BE2C (cell line): ENCODE data around the gene PFDN1.

Experiments used
- DNase-seq: peaks from one replicate; pipeline ENCODE4 v3.0.0-alpha.2; 2020
- H3K27me3 ChIP-seq: fragments of 250-450 bp; sonication (Bioruptor Pico); 2 replicates; pipeline ENCODE4 v1.5.1; 2020; ENCODE audit warnings: mild to moderate bottlenecking
- H3K36me3 ChIP-seq: fragments of 250-450 bp; sonication (Bioruptor Pico); 2 replicates; pipeline ENCODE4 v1.5.1; 2020; ENCODE audit warnings: mild to moderate bottlenecking
- H3K4me1 ChIP-seq: fragments of 250-450 bp; sonication (Bioruptor Pico); 2 replicates; pipeline ENCODE4 v1.5.1; 2020
- H3K4me3 ChIP-seq: 2 replicates; pipeline ENCODE4 v1.5.1; 2011; ENCODE audit warnings: low read depth, low read length
- H3K9me3 ChIP-seq: fragments of 250-450 bp; sonication (Bioruptor Pico); 2 replicates; pipeline ENCODE4 v1.5.1; 2020
- CTCF ChIP-seq: IDR thresholded peaks from 2 replicates; pipeline ENCODE4 v1.5.1; 2012; ENCODE audit warnings: mild to moderate bottlenecking, low read depth, low read length

Gene PFDN1

GRCh38 chr5:140292212-140293036 lies 10.5 kb downstream of the PFDN1 start:
- Histone ChIP-seq H3K4me1 (peaks cover 11% of the 10 kb centered on the region), H3K27me3 (no peaks in the 10 kb centered on the region), H3K36me3 (no peaks in the 10 kb centered on the region), H3K4me3 (no peak overlapping the region), H3K9me3 (no peaks in the 10 kb centered on the region)
- TF ChIP-seq CTCF = no peak
- DNase-seq = no peak

DNA sequence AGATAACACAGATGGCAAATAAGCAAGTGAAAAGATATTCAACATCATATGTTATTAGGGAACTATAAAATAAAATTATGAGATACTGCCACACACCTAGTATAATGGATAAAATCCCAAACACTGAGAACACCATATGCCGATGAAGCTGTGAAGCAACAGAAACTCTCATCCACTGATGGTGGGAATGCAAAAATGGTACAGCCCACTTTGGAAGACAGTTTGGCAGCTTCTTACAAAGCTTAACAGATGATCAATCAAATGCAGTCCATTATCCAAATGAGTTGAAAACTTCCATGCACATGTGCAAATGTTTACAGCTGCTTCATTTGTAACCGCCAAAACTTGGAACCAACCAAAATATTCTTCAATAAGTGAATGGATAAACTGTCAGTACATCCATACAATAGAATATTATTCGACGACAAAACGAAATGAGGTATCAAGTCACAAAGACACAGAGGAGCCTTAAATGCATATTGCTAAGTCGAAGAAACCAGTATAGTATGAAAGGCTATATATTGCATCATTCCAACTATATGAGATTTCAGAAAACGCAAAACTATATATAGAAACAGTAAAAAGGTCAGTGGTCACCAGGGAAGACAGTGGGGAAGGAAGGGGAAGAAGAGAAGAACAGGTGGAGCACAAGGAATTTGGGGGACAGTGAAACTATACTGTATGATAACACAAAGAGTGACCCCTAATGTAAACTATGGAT lies 14.9 kb downstream of the PFDN1 start:
- DNase-seq = no peak
- H3K9me3 ChIP-seq = no peaks in the 10 kb centered on the region
- no peak for TF ChIP-seq CTCF
- no peaks in the 10 kb centered on the region for H3K27me3 ChIP-seq
- no peaks in the 10 kb centered on the region for H3K36me3 ChIP-seq
- H3K4me3 ChIP-seq = no peak overlapping the region
- no peaks in the 10 kb centered on the region; the same call in 1 of the 2 replicates for H3K4me1 ChIP-seq

DNA sequence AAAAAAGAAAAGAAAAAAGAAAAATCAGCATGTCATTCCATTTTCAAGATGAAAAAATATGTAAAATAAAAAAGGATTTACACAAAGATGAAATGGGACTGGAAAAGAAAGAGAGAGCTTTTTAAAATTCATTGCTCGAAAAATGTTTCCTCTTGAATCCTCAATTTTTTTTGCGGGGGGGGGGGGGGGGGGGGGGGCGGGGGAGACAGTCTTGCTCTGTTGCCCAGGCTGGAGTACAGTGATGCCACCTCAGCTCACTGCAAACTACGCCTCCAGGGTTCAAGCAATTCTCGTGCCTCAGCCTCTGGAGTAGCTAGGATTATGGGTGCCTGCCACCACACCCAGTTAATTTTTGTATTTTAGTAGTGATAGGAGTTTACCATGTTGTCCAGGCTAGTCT lies 16.5 kb downstream of the PFDN1 start:
- Histone ChIP-seq H3K9me3 (no peaks in the 10 kb centered on the region), H3K4me1 (no peaks in the 10 kb centered on the region), H3K4me3 (no peak overlapping the region)

DNA sequence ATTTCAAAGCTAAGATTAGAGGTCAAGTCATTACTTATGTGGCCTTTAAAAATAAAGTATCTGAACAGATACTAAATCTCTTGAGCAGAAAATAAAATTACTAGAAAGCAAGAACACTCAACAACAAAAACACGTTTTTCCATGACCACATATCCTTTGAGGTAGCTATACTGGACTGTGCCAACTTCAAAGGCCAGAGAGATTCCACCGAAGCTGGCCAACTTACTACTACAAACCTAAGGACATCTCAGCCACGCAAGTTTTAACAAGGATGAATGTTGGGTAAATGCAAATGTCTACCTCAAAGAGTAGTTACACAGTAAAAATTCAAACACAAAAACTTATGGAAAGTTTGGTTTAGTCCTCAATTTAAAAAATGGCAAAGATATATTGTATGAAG lies 18.9 kb downstream of the PFDN1 start:
- DNase-seq = no peak
- H3K36me3 ChIP-seq = peaks cover 7% of the 10 kb centered on the region; the same call in 1 of the 2 replicates
- no peaks in the 10 kb centered on the region for H3K9me3 ChIP-seq
- no peak overlapping the region for H3K4me3 ChIP-seq
- H3K27me3 ChIP-seq = no peaks in the 10 kb centered on the region
- no peaks in the 10 kb centered on the region for H3K4me1 ChIP-seq
- TF ChIP-seq CTCF = no peak

More for the DNA sequence above, 16.5 kb downstream of the PFDN1 start:
- no peak for DNase-seq
- TF ChIP-seq CTCF = no peak
- Histone ChIP-seq H3K27me3 (no peaks in the 10 kb centered on the region), H3K36me3 (peaks cover under 1% of the 10 kb centered on the region; the same call in 1 of the 2 replicates)

DNA sequence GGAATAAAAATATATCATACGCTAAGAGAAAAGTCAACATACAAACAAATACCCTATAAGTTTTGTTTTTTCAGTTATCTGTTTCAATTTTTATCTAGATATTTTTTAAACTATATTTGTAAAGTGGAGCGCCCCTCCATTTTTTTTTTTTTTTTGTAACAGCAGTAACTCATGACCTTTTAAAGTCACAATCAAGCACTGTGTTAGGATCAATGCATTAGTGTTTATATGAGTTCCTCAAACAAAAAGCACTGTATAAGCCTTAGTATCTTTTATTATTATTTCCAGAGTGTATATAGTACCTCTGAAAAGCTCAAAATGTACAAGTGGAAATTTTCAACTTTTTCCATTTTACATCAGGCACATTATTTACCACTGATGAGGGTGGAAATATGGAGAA lies 20.6 kb downstream of the PFDN1 start:
- Histone ChIP-seq H3K4me3 (no peak overlapping the region), H3K36me3 (peaks cover 10% of the 10 kb centered on the region; the same call in 1 of the 2 replicates), H3K27me3 (no peaks in the 10 kb centered on the region), H3K4me1 (no peaks in the 10 kb centered on the region), H3K9me3 (no peaks in the 10 kb centered on the region)
- DNase-seq = no peak
- TF ChIP-seq CTCF = no peak

GRCh38 chr5:140275837-140276236 lies 27.1 kb downstream of the PFDN1 start:
- Histone ChIP-seq H3K27me3 (no peaks in the 10 kb centered on the region), H3K9me3 (no peaks in the 10 kb centered on the region), H3K4me1 (no peaks in the 10 kb centered on the region), H3K4me3 (no peak overlapping the region), H3K36me3 (peaks cover 5% of the 10 kb centered on the region; the same call in 1 of the 2 replicates)
- no peak for DNase-seq
- TF ChIP-seq CTCF = no peak
